ENCODE results near the gene TMEM263.
A peak's percentile ranks its signal among the peaks of the same experiment; 100 is the strongest.
"Not testable (repeated sequence)": the region's sequence is repeated elsewhere in the genome, so short reads cannot be mapped to it uniquely, and the experiment has no call there.

Gene TMEM263

GRCh38 chr12:106955377-106956047 is at the start of gene TMEM263:
TMEM263 (plus strand) TSS chr12:106955907; CDS start chr12:106967117, 11,210 bp downstream.
- DNase-seq (ENCODE audit: low spot score) = peak; percentile 99

- DNase-seq (ENCODE audit: low spot score) = no peak
Measured at GRCh38 chr12:106906715-106907114, 49.0 kb upstream of the TMEM263 start.

- DNase-seq (ENCODE audit: low spot score) = no peak
Measured at GRCh38 chr12:106907411-106907810, 48.3 kb upstream of the TMEM263 start.

- no peak for DNase-seq (ENCODE audit: low spot score)
Measured at GRCh38 chr12:106907846-106908245, 47.9 kb upstream of the TMEM263 start.

- no peak for DNase-seq (ENCODE audit: low spot score)
Measured at GRCh38 chr12:106908561-106908960, 47.1 kb upstream of the TMEM263 start.

GRCh38 chr12:106910202-106910601 is 45.5 kb upstream of the TMEM263 start:
- no peak for DNase-seq (ENCODE audit: low spot score)

- DNase-seq (ENCODE audit: low spot score) = no peak
Measured at GRCh38 chr12:106911581-106911980, 44.1 kb upstream of the TMEM263 start.

GRCh38 chr12:106913456-106913855 is 42.3 kb upstream of the TMEM263 start:
- DNase-seq (ENCODE audit: low spot score) = no peak

- no peak for DNase-seq (ENCODE audit: low spot score)
Measured at GRCh38 chr12:106914796-106915634, 40.7 kb upstream of the TMEM263 start.

GRCh38 chr12:106915635-106916026 is 40.1 kb upstream of the TMEM263 start:
- no peak for DNase-seq (ENCODE audit: low spot score)

- no peak for DNase-seq (ENCODE audit: low spot score)
Measured at GRCh38 chr12:106917503-106917902, 38.2 kb upstream of the TMEM263 start.

- DNase-seq (ENCODE audit: low spot score) = no peak
Measured at GRCh38 chr12:106918746-106919145, 37.0 kb upstream of the TMEM263 start.

GRCh38 chr12:106919910-106920544 is 35.7 kb upstream of the TMEM263 start:
- DNase-seq (ENCODE audit: low spot score) = peak; percentile 62

- DNase-seq (ENCODE audit: low spot score) = not testable (repeated sequence)
Measured at GRCh38 chr12:106921976-106922375, 33.7 kb upstream of the TMEM263 start.

- DNase-seq (ENCODE audit: low spot score) = not testable (repeated sequence)
Measured at GRCh38 chr12:106923594-106923993, 32.1 kb upstream of the TMEM263 start.

GRCh38 chr12:106924268-106924861 is 31.3 kb upstream of the TMEM263 start:
- no peak for DNase-seq (ENCODE audit: low spot score)

- no peak for DNase-seq (ENCODE audit: low spot score)
Measured at GRCh38 chr12:106926657-106927056, 29.1 kb upstream of the TMEM263 start.

- DNase-seq (ENCODE audit: low spot score) = no peak
Measured at GRCh38 chr12:106934277-106934676, 21.4 kb upstream of the TMEM263 start.

GRCh38 chr12:106941481-106942156 is 14.1 kb upstream of the TMEM263 start:
- DNase-seq (ENCODE audit: low spot score) = no peak

GRCh38 chr12:106942775-106943174 is 12.9 kb upstream of the TMEM263 start:
- DNase-seq (ENCODE audit: low spot score) = no peak

- no peak for DNase-seq (ENCODE audit: low spot score)
Measured at GRCh38 chr12:106945261-106945851, 10.4 kb upstream of the TMEM263 start.

Data from AG08395 (cell line).